GM15510 (cell line): ENCODE results near the gene GDF7.

Experiments
- POLR2A ChIP-seq: IDR thresholded peaks from 3 replicates; pipeline ENCODE4 v1.6.1; 2011; ENCODE audit warnings: borderline replicate concordance; ENCODE audit not compliant: insufficient read length; ENCODE audit errors: extremely low read depth

The GDF7 gene

DNA sequence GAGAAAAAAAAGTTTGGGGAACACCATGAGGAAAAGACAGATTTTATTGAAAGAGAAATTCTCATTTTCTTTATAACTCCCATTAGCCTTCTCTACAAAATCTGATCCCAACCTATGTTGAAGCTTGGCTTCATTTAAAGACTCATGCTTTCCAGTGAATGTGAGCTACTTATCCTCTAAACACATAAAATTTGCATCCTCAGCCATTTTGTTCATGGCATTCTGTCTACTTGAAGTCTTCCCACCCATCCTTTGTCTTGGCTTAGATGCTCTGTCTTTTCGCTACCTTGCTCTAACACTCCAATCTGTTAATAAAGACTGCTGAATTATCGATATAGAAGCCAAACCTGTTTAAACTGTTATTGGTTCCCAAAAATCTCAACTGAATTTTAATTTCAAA lies 39.3 kb downstream of the GDF7 start:
- TF ChIP-seq POLR2A, result no peak

DNA sequence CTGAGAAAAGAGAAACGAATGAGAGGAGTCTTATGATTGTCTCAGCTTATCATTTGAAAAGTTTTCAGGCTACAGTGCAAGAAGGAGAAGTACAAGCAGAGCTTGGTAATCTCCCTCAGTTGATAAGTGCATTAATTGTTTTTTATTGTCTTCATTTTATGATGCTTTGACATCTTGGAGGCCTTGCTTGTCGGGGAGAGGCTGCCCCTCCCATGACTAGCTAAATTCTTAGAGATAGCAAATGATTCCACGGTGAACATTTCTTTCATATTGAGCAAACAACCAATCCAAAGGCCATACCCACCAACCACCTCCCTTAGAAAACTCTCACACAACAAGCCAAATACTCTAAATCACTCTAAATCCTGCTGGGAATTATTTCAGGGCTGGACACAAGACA lies 39.8 kb downstream of the GDF7 start:
- no peak for TF ChIP-seq POLR2A

DNA sequence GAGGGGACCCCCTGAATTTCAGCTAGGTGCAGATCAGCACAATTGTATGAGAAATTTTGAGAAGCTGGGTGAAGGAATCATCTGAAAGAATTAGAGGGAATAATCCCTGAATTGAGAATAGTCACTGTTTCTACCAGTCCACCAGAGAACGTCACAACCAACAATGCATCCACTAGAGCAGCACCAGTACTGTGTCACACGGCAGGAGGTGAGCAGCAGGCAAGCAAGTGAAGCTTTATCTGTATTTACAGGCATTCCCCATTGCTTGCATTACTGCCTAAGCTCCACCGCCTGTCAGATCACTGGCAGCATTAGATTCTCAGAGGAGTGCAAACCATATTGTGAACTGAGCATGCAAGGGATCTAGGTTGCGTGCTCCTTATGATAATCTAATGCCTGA lies 40.7 kb downstream of the GDF7 start:
- no peak for TF ChIP-seq POLR2A

DNA sequence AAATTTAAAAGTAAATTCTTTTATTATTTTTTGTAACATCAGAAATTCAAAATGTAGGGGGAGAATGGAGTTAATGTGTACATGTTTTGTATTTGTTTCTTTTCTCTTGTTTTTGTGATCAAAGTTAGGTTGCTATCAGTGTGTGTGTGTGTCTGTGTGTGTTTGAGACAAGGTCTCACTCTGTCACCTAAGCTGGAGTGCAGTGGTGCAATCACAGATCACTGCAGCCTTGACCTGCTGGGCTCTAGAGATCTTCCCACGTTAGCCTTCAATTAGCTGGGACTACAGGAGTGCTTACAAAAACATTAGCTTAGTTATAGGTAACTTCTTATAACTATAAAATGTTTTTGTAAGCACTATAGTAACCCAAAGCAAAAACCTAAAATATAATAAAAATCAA lies 50.7 kb downstream of the GDF7 start:
- no peak for TF ChIP-seq POLR2A

DNA sequence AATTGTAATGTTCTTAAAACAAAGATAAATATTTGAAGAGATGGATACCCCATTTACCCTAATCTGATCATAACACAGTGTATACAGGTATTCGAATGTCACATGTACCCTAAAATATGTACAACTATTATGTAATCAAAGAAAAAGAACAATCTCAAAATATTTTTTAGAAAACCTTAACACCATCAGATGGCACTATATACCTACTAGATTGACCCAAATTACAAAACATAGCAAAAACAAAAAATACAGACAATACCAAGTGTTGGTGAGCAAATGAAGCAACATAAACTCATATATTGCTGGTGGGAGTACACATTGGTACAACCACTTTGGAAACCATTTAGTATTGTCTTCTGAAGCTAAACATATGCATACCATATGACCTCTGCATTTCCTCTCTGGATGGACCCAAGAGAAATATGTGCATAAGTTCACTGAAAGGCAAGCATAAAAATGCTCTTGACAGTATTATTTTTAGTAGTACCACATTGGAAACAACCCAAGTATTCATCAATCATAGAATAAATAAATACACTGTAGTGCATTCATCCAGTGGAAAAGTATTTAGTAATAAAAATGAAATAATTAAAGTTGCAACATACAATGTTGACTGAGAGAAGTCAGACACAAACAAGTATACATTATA lies 55.8 kb downstream of the GDF7 start:
- TF ChIP-seq POLR2A, result no peak

DNA sequence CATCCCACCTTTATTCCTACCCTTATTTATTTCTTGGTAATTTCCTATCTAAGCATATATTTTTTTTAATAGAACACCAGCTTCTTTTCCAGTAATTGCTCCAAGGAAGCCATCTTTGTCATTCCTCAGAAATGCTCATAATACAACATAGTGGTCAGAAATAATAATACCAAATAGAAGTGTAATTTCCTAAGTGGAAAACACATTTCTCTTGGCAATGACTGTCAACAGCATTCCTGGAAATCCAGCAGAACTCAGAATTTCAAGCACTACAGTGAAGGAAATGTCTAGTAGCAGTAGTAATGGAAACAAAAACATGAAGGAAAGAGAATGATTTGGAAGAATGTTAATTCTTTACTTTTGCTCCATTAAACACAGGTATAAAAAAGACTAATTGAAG lies 56.6 kb downstream of the GDF7 start:
- TF ChIP-seq POLR2A, result no peak

DNA sequence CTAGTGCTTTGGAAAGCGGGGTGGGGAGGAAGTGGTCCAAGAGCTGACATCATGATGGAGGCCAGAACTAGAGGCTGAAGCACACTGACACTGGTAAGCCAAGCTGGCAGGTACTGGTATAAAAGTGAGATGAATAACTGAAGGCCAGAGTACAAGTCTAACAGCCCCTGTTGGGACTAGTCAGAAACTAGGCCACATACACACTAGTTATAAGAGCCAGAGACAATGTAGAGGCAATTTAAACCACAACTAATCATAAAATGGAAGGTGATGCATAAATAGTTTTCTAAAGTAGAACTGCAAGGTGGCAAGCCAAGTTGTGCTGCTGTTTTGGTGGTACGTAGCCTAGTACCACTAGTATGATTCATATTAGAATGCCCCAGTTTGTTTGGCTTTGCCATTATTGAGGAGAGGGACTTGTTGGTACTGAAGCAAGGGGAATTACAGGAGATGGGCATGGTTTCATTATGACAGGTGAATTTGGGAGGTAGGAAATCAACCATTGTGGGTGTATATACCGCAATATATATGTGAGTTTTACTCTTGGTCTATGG lies 57.6 kb downstream of the GDF7 start:
- TF ChIP-seq POLR2A, result no peak

DNA sequence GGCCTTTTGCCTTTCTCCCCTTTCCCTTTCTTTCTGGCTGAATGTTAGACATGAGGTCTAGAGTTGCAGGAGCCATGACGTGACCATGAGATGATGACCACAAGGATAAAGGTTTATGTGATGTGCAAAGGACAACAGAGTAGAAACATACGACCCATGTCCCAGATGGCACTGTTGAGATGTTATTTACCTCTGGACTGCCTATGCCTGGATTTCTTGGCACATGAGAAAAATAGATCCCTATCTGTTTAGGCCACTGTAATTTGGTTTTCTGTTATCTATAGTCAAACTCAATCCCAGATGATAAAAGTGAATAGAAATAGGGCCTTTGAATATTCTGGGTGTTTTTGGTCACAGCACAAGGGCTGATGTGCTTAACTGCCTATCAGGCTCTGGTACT lies 58.8 kb downstream of the GDF7 start:
- no peak for TF ChIP-seq POLR2A

DNA sequence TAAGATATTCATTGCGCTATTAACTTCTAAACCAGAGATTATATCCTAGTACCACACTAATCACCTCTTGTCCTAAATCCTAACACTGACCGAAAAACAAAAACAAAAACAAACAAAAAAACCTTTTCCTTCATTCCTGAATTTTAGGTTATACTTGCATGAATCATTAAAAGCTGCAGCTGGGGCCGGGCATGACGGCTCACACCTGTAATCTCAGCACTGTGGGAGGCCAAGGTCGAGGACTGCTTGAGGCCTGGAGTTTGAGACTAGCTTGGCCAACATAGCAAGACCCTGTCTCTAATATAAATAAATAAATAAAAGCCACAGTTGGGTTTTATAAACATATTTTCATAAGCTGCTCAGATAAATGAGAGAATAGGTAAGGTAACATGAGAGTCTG lies 60.0 kb downstream of the GDF7 start:
- TF ChIP-seq POLR2A, result no peak

DNA sequence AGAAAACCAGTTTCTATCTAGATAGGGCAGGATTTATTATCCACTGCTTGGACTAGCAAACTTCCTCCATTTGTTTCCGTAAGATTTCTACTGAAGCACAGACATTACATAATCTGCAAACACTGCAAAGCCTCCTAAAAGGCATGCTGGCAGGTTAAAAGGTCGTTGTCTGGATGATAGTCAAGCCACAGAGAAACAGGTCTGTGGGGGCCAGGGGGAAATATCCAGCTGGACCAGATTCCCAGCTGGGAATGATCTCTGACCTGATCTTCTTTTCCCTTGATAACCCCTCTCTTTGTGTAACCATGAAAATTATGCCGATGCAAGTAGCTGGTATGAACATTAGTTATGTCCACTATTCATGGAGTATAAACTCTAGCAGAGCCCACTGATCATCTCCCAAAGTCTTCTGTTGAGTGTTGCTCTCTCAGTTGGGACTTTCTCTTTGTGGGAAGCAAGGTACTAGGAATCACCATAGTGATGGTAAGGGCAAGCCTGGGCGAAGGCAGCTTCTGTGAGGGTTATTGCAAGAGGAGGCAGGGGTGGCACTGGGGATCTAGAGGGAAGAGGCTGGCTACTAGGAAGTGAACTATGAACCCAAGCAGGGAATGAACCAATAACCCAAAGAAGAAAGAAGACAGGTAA lies 61.3 kb downstream of the GDF7 start:
- TF ChIP-seq POLR2A, result no peak
